OCI-LY7 (cell line): ENCODE data around the gene SUN2. TPM values are rescaled to one million over a fixed set of nuclear protein-coding genes. Genes with fewer than 3 reads are reported as not detected.

Source experiments
- BruUV-seq: library from RNA; stranded (reverse); fragments of 400-500 nt; replicated peaks from 2 replicates; lab custom pipeline; 2021; lab: Mats Ljungman, UMichigan
- CTCF ChIA-PET: fragments of 300-600 bp; sonication (Branson Sonifier 250); formaldehyde crosslinking; loops from one replicate; lab custom pipeline; 2022; ENCODE audit warnings: antibody characterized with exemption; ENCODE audit not compliant: unreplicated experiment; lab: Charles Lee
- POLR2A ChIA-PET: fragments of 300-600 bp; sonication (Branson Sonifier 250); formaldehyde crosslinking; loops from one replicate; lab custom pipeline; 2022; ENCODE audit warnings: antibody characterized with exemption; lab: Charles Lee
- DNase-seq: peaks from one replicate; pipeline ENCODE4 v3.0.0-alpha.2; 2015; ENCODE audit warnings: low spot score
- H2AFZ ChIP-seq: fragments of 200-600 bp; sonication (generic), shearing (Covaris generic); 2 replicates; pipeline ENCODE4 v1.6.1; 2014; ENCODE audit warnings: mild to moderate bottlenecking, antibody characterized with exemption, low read length, moderate library complexity
- H3K27ac ChIP-seq: fragments of 200-600 bp; sonication (generic); 2 replicates; pipeline ENCODE4 v1.5.1; 2014; ENCODE audit warnings: mixed run types, low read depth, mild to moderate bottlenecking, moderate library complexity, low read length, inconsistent platforms; ENCODE audit not compliant: poor library complexity, severe bottlenecking
- H3K36me3 ChIP-seq: fragments of 200-600 bp; sonication (generic); 2 replicates; pipeline ENCODE4 v1.6.1; 2014; ENCODE audit warnings: mild to moderate bottlenecking, antibody characterized with exemption, low read length, moderate library complexity, mixed read lengths; ENCODE audit not compliant: insufficient read depth
- H3K4me1 ChIP-seq: fragments of 200-600 bp; sonication (generic); 2 replicates; pipeline ENCODE4 v1.5.1; 2014; ENCODE audit warnings: mild to moderate bottlenecking, low read length; ENCODE audit not compliant: insufficient read depth, poor library complexity, severe bottlenecking
- H3K4me2 ChIP-seq: fragments of 200-600 bp; sonication (generic); 2 replicates; pipeline ENCODE4 v1.6.1; 2014; ENCODE audit warnings: mild to moderate bottlenecking, low read length
- H3K4me3 ChIP-seq: fragments of 200-600 bp; sonication (generic); 2 replicates; pipeline ENCODE4 v1.5.1; 2014; ENCODE audit warnings: mild to moderate bottlenecking, low read depth, low read length; ENCODE audit not compliant: poor library complexity, severe bottlenecking
- H3K79me2 ChIP-seq: fragments of 200-600 bp; sonication (generic); 2 replicates; pipeline ENCODE4 v1.6.1; 2016; ENCODE audit warnings: low read depth, mild to moderate bottlenecking, low read length, moderate library complexity, mixed read lengths; ENCODE audit not compliant: insufficient read depth
- H3K9me2 ChIP-seq: fragments of 200-600 bp; sonication (generic); 2 replicates; pipeline ENCODE4 v1.6.1; 2016; ENCODE audit warnings: mild to moderate bottlenecking, low read length, mixed read lengths; ENCODE audit not compliant: insufficient read depth
- H3K9me3 ChIP-seq: fragments of 200-600 bp; sonication (generic); 2 replicates; pipeline ENCODE4 v1.6.1; 2014; ENCODE audit warnings: mild to moderate bottlenecking, mixed run types, low read length, mixed read lengths
- H4K20me1 ChIP-seq: fragments of 200-600 bp; sonication (generic); 2 replicates; pipeline ENCODE4 v1.6.1; 2014; ENCODE audit warnings: mild to moderate bottlenecking, antibody characterized with exemption, low read length, moderate library complexity, mixed read lengths; ENCODE audit not compliant: insufficient read depth
- CTCF ChIP-seq: fragments of 200-600 bp; sonication (generic); conservative IDR thresholded peaks from 2 replicates; pipeline ENCODE4 v1.5.1; 2014; ENCODE audit warnings: mild to moderate bottlenecking, antibody characterized with exemption, low read length, moderate library complexity, mixed read lengths
- EZH2phosphoT487 ChIP-seq: fragments of 200-600 bp; sonication (generic); IDR thresholded peaks from 2 replicates; pipeline ENCODE4 v1.6.1; 2018; ENCODE audit warnings: low read depth, borderline replicate concordance, mild to moderate bottlenecking, mixed run types, antibody characterized with exemption, low read length, moderate library complexity, mixed read lengths
- intact Hi-C: fragments of 100-400 bp; cut with micrococcal nuclease; formaldehyde crosslinking; loops from one replicate; pipeline ENCODE4 v1.10.0; 2022; ENCODE audit not compliant: unreplicated experiment
- total RNA-seq, 2 experiments: library from RNA; depleted of rRNA in 1 of 2; stranded (reverse); fragments of >200 nt in 1 of 2; shearing (Covaris generic) in 1 of 2; gene quantifications; 2 replicates each; pipeline ENCODE4 v1.2.3, GENCODE V29; 2014 to 2022

The SUN2 gene
- total RNA-seq, 2 experiments from 2014 or later: 59.1 to 80.2 TPM

GRCh38 chr22:38737302-38738060 lies 18.3 kb downstream of the SUN2 start:
- Histone ChIP-seq H3K27ac (no peak overlapping the region), H2AFZ (no peak overlapping the region), H3K4me2 (no peak overlapping the region), H3K79me2 (no peaks in the 10 kb centered on the region), H4K20me1 (no peaks in the 10 kb centered on the region), H3K9me3 (no peaks in the 10 kb centered on the region), H3K36me3 (peaks cover 90% of the 10 kb centered on the region), H3K9me2 (no peaks in the 10 kb centered on the region), H3K4me3 (no peak overlapping the region), H3K4me1 (no peaks in the 10 kb centered on the region)
- ChIA-PET POLR2A (no interaction called here), CTCF (no interaction called here)
- intact Hi-C loops: no loop called here
- BruUV-seq: no TSS peak
- no peak for TF ChIP-seq CTCF
- no peak for TF ChIP-seq EZH2phosphoT487
- DNase-seq: no peak

- H3K9me3 ChIP-seq: no peaks in the 10 kb centered on the region
- H3K79me2 ChIP-seq: no peaks in the 10 kb centered on the region
- no peak overlapping the region for H3K27ac ChIP-seq
- H3K4me1 ChIP-seq: no peaks in the 10 kb centered on the region
- H3K36me3 ChIP-seq: peaks cover 86% of the 10 kb centered on the region
- H4K20me1 ChIP-seq: no peaks in the 10 kb centered on the region
- no peak overlapping the region for H3K4me3 ChIP-seq
- POLR2A ChIA-PET: no interaction called here
- CTCF ChIA-PET: no interaction called here
- intact Hi-C loops: no loop called here
- DNase-seq: no peak
- no peak overlapping the region for H3K4me2 ChIP-seq
- H3K9me2 ChIP-seq: no peaks in the 10 kb centered on the region
- TF ChIP-seq EZH2phosphoT487: no peak
- TF ChIP-seq CTCF: no peak
- BruUV-seq: no TSS peak
- H2AFZ ChIP-seq: no peak overlapping the region
These were observed 19.6 kb downstream of the SUN2 start for GRCh38 chr22:38736257-38736570.
